Fibroblast of lung (primary cell): ENCODE results near the gene JUP. TPM values are rescaled to one million over a fixed set of nuclear protein-coding genes. Genes with fewer than 3 reads are reported as not detected.

Source experiments
- DNase-seq, 2 donors: peaks; one replicate each; pipeline versions ENCODE4 v3.0.0 to v3.0.0-alpha.2; 2010; ENCODE audit warnings: low read depth in 2 of 2
- H2AFZ ChIP-seq: 2 replicates; pipeline ENCODE4 v1.5.1; 2012; ENCODE audit warnings: low read length, control low read depth, inconsistent platforms
- H3K27ac ChIP-seq: 2 replicates; pipeline ENCODE4 v1.5.1; 2011; ENCODE audit warnings: low read length, control low read depth; ENCODE audit not compliant: insufficient read depth
- H3K27me3 ChIP-seq: 2 replicates; pipeline ENCODE4 v1.5.1; 2011; ENCODE audit warnings: mild to moderate bottlenecking, low read length; ENCODE audit not compliant: control insufficient read depth, insufficient read depth
- H3K36me3 ChIP-seq: 2 replicates; pipeline ENCODE4 v1.5.1; 2011; ENCODE audit warnings: low read length; ENCODE audit not compliant: control insufficient read depth, insufficient read depth
- H3K4me1 ChIP-seq: 2 replicates; pipeline ENCODE4 v1.5.1; 2011; ENCODE audit warnings: low read length; ENCODE audit not compliant: control insufficient read depth, insufficient read depth; ENCODE audit errors: extremely low read depth
- H3K4me2 ChIP-seq: 2 replicates; pipeline ENCODE4 v1.5.1; 2011; ENCODE audit warnings: low read length, control low read depth; ENCODE audit not compliant: insufficient read depth; ENCODE audit errors: extremely low read depth
- H3K4me3 ChIP-seq, 4 experiments: fragments of 200-600 bp in 1 of 4; sonication (generic) in 1 of 4; replicated peaks in 1 of 4; 2 replicates each; pipeline ENCODE4 v1.5.1; 2011 to 2016; ENCODE audit warnings: low read length in 4 of 4, low read depth in 3 of 4, mild to moderate bottlenecking in 3 of 4, control low read depth in 2 of 4, inconsistent platforms in 1 of 4, mixed read lengths in 1 of 4; ENCODE audit not compliant: insufficient read depth in 1 of 4; ENCODE audit errors: control extremely low read depth in 1 of 4
- H3K79me2 ChIP-seq: 2 replicates; pipeline ENCODE4 v1.5.1; 2012; ENCODE audit warnings: mild to moderate bottlenecking, low read length, inconsistent platforms; ENCODE audit not compliant: control insufficient read depth, insufficient read depth
- H3K9ac ChIP-seq: 2 replicates; pipeline ENCODE4 v1.5.1; 2011; ENCODE audit warnings: mild to moderate bottlenecking, low read length, control low read depth; ENCODE audit not compliant: insufficient read depth
- H3K9me3 ChIP-seq: 2 replicates; pipeline ENCODE4 v1.5.1; 2012; ENCODE audit warnings: low read depth, low read length; ENCODE audit not compliant: control insufficient read depth, insufficient read depth
- H4K20me1 ChIP-seq: 2 replicates; pipeline ENCODE4 v1.5.1; 2011; ENCODE audit warnings: low read length; ENCODE audit not compliant: control insufficient read depth, insufficient read depth; ENCODE audit errors: extremely low read depth
- EZH2 ChIP-seq: IDR thresholded peaks from 2 replicates; pipeline ENCODE4 v1.5.1; 2012; ENCODE audit warnings: low read length, control low read depth, mild to moderate bottlenecking; ENCODE audit errors: missing control alignments
- polyA plus RNA-seq, 2 donors: library from polyadenylated mRNA; depleted of rRNA in 1 of 2; stranded (reverse) in 1 of 2; unstranded in 1 of 2; fragments of >200 nt; gene quantifications; 2 replicates each; pipeline ENCODE4 v1.2.1, GENCODE V29; 2011 to 2012; ENCODE audit warnings: missing spikeins in 1 of 2
- total RNA-seq: library from RNA; depleted of rRNA; stranded (reverse); fragments of >200 nt; gene quantifications from 2 replicates; pipeline ENCODE4 v1.2.1, GENCODE V29; 2014
- TF ChIP-seq, protein P1 (sequence below), 2 donors: IDR thresholded peaks in 1 of 2; conservative IDR thresholded peaks in 1 of 2; 1 replicate in 1 of 2; 2 replicates in 1 of 2; pipeline ENCODE4 v1.5.1; 2011 to 2012; ENCODE audit warnings: low read length in 2 of 2, control low read depth in 1 of 2, inconsistent platforms in 1 of 2, low read depth in 1 of 2, mild to moderate bottlenecking in 1 of 2

The JUP gene
- total and polyA plus RNA-seq, 2 donors (not counting 1 experiment from before 2014, with no cell fraction given): 3.2 to 13.2 TPM

DNA sequence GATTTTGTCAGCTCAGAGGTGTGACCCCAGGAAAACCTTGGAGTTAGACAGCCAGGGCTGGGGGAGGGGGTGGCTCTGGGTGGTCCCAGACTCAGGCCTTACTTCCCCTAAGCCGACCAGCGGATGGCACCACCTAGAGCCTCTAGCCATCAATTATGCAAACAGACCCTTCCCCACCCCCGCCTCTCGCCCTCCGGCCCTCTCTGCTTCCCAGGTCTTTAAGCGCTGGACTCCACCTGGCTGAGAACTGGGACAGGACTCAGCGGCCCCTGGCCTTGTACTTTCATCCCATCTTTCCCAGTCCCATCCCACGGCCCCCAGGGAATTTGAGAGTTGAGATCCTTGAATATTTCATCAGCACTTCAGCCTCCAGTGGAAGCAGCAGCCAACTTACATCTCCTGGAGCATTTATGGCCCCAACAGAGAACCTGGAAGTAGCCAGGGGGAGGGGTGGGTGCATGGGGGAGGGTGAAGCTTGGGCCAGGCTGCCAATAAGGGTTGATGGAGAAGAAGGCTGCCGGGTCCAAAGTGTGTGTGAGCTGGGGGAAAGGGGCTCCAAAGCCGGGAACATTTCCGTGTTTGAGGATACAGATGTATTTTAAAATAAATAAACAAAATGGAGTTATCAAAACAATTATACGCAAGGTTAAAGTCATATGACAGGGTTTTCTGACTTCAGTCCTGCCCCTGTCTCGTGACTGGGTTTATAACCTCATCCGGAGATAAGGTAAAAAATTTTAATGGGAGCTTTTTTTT, 7.5 kb upstream of the JUP start:
- DNase-seq: peak in 1 of 2 donors; percentile 68
- no peak for TF ChIP-seq EZH2
- TF ChIP-seq, protein P1, sequence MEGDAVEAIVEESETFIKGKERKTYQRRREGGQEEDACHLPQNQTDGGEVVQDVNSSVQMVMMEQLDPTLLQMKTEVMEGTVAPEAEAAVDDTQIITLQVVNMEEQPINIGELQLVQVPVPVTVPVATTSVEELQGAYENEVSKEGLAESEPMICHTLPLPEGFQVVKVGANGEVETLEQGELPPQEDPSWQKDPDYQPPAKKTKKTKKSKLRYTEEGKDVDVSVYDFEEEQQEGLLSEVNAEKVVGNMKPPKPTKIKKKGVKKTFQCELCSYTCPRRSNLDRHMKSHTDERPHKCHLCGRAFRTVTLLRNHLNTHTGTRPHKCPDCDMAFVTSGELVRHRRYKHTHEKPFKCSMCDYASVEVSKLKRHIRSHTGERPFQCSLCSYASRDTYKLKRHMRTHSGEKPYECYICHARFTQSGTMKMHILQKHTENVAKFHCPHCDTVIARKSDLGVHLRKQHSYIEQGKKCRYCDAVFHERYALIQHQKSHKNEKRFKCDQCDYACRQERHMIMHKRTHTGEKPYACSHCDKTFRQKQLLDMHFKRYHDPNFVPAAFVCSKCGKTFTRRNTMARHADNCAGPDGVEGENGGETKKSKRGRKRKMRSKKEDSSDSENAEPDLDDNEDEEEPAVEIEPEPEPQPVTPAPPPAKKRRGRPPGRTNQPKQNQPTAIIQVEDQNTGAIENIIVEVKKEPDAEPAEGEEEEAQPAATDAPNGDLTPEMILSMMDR (conservative IDR thresholded peaks at IDR 0.05 in 1 of 2, IDR thresholded peaks at IDR 0.05 in 1 of 2; ENCODE audit: low read depth in 1 of 2, low read length in 2 of 2): no peak
- peaks cover 11% of the 10 kb centered on the region for H3K4me1 ChIP-seq
- H2AFZ ChIP-seq: no peak overlapping the region
- H3K79me2 ChIP-seq: no peaks in the 10 kb centered on the region
- peak overlapping the region; percentile 38 for H3K27ac ChIP-seq
- H3K27me3 ChIP-seq: peaks cover 2% of the 10 kb centered on the region
- no peak overlapping the region for H3K4me2 ChIP-seq
- no peaks in the 10 kb centered on the region for H4K20me1 ChIP-seq
- no peak overlapping the region for H3K4me3 ChIP-seq
- no peak overlapping the region for H3K9ac ChIP-seq
- H3K9me3 ChIP-seq: no peaks in the 10 kb centered on the region
- H3K36me3 ChIP-seq: no peaks in the 10 kb centered on the region

DNA sequence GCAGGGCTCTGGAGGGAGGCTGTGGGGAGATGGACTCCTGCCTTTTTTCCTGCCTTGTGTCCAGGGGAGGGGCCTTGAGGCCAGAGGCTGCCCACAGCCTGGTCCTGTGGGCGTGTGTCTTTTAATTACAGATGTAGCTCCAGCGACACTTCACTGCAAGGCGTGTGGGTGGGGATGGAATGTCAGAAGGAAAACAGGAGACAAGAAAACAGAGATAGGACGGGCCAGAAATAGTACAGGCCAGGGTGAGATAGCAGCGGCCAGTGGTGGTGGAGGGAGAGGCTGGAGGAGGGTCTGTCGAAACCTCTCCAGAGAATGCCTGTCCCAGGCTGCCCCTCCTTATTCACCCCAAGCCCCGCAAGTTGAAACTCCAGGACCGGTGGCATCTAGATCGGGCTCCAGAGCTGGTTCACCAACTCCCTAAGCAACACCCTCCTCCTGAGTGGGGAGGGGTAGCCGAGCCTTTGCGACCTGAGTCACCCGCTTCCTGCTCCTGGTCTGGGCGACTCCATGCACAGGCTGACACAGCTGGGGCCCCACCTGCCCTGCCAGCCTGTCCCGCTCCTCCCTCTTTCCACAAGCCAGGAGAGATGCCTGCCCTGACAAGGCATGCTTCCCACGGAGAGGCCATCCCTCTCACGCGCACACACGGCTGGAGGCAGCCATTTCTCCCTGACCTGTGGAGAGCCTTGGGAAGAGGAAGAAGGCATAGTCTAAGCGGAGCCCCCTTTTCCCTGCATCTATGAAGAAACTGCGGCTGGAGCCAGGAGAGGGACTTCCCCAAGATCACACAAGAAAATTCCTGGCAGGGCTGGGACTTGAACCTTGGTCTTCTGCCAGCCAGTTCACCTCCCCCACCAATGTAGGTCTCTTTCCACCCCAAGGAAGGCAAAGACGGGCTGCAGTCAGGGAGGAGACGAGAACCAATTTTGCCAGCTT, 6.6 kb upstream of the JUP start:
- Histone ChIP-seq H3K36me3 (no peaks in the 10 kb centered on the region), H3K27me3 (peaks cover 5% of the 10 kb centered on the region), H4K20me1 (no peaks in the 10 kb centered on the region), H3K9me3 (no peaks in the 10 kb centered on the region), H3K27ac (peak overlapping the region; percentile 38), H3K4me2 (peak overlapping the region; percentile 54), H3K9ac (no peak overlapping the region), H3K4me3 (no peak overlapping the region), H3K79me2 (no peaks in the 10 kb centered on the region), H2AFZ (peak overlapping the region; percentile 1), H3K4me1 (peaks cover 11% of the 10 kb centered on the region)
- DNase-seq: peak; percentile 49 to 76
- TF ChIP-seq, protein P1 (conservative IDR thresholded peaks at IDR 0.05 in 1 of 2, IDR thresholded peaks at IDR 0.05 in 1 of 2; ENCODE audit: low read depth in 1 of 2, low read length in 2 of 2): no peak
- no peak for TF ChIP-seq EZH2

DNA sequence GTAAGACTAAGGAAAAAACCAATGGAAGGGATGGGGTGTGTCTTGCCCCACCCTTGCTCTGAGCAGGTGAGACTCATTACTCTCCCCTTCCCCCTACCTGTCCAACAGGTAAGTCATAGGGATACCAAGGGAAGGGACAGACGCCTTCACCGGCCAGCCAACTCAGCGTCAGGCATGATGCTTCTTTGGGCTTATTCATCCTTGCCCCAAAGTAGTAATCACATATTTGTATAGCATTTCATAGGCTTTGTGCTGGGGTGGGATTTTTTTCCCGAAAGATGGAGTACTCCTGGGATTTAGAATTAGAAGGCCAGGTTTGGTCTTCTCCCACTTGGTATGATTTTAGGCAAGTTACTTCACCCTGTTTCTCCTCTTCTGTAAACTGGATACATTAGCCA, 509 bp upstream of the JUP start:
- Histone ChIP-seq H3K27me3 (peaks cover 5% of the 10 kb centered on the region), H4K20me1 (no peaks in the 10 kb centered on the region), H3K36me3 (no peaks in the 10 kb centered on the region), H3K4me2 (no peak overlapping the region), H3K4me1 (peaks cover 5% of the 10 kb centered on the region), H3K79me2 (no peaks in the 10 kb centered on the region), H3K9ac (no peak overlapping the region), H3K4me3 (no peak overlapping the region), H3K27ac (no peak overlapping the region), H2AFZ (no peak overlapping the region), H3K9me3 (no peaks in the 10 kb centered on the region)
- no peak for TF ChIP-seq EZH2
- TF ChIP-seq, protein P1 (conservative IDR thresholded peaks at IDR 0.05 in 1 of 2, IDR thresholded peaks at IDR 0.05 in 1 of 2; ENCODE audit: low read depth in 1 of 2, low read length in 2 of 2): no peak
- DNase-seq: no peak
